NCI-H510A (cell line): ENCODE data around the gene BIVM.

Source experiments
- DNase-seq: peaks from one replicate; lab custom pipeline; 2025; lab: John Stamatoyannopoulos, UW

Gene BIVM

GRCh38 chr13:102881819-102882686, 83.1 kb downstream of the BIVM start:
- no peak for DNase-seq
